Smooth muscle cell of the umbilical artery (primary cell): ENCODE measurements around the gene ANKRD17. TPM values are rescaled to one million over a fixed set of nuclear protein-coding genes. Genes with fewer than 3 reads are reported as not detected.

Experiments used
- total RNA-seq: library from RNA; depleted of rRNA; stranded (reverse); fragments of >200 nt; gene quantifications from 2 replicates; pipeline ENCODE4 v1.2.3, GENCODE V29; 2014

The ANKRD17 gene
- 50.5 and 78.2 TPM in 2 replicates for total RNA-seq

GRCh38 chr4:73258686-73259570 lies at the start of gene ANKRD17:
Gene ANKRD17, minus strand, starts transcription at chr4:73258798. Its CDS starts 130 bp downstream, at chr4:73258668.

GRCh38 chr4:73069338-73070073 lies 189.1 kb downstream of the ANKRD17 start, which contains the start of gene COX18:
Gene COX18, minus strand, starts transcription at chr4:73069716. Its CDS starts 67 bp downstream, at chr4:73069649.

Other genes with a start within 250 kb of the ANKRD17 start
- 22.9 and 26.9 TPM in 2 replicates for gene COX18, start 189.1 kb downstream of the ANKRD17 start, total RNA-seq
- gene ALB, start 145.5 kb upstream of the ANKRD17 start, total RNA-seq, result 0.59 TPM in 1 of 2 replicates, not detected in the other
- 2.0 and 2.4 TPM in 2 replicates for gene AFP, start 177.4 kb upstream of the ANKRD17 start, total RNA-seq
- gene AFM, start 222.9 kb upstream of the ANKRD17 start, total RNA-seq, result not detected in 2 replicates